ENCODE measurements around the gene SEPSECS.

Gene SEPSECS

GRCh38 chr4:25159837-25160713 lies at the start of gene SEPSECS:
Gene SEPSECS, minus strand, starts transcription at chr4:25160449. Its CDS starts 80 bp downstream, at chr4:25160369.
- DNase-seq (ENCODE audit: low read depth), result peak; percentile 90

DNA sequence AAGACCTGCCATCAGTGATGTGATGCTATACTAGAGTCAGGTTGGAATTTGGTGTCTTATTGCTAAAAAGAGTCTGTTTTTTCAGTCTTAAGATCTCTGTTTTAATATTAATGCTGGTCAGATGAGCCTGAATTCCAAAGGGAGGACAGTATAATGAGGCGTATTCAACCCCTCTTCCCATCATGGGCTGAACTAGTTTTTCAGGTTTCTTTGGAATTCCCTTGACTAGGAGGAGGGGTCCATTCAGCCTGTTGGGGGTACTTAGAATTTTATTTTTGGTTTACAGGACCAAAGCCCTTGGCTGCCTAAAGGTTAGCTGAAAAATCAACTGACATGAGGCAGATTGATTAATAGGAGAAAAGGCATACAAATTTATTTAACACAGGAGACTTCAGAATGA lies 49.5 kb upstream of the SEPSECS start:
- DNase-seq (ENCODE audit: low read depth), result no peak

DNA sequence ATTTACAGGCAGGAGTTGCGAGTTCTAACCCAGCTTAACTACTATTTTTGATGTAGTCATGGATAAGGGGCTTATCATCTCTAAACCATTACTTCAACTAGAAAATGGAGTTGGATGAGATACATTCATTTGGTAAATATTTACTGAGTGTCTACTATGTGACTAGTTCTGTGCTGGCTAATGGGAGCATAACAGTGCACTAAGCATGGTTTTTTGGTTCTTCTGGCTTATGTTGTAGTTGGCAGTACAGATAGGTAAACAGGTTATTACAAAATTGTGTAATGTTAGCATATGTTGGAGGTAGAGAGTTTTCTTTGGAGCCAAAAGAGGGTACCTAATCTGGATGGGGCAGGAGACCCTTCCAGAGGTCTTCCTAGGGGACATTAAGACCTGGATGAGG lies 47.7 kb upstream of the SEPSECS start:
- DNase-seq (ENCODE audit: low read depth), result no peak

DNA sequence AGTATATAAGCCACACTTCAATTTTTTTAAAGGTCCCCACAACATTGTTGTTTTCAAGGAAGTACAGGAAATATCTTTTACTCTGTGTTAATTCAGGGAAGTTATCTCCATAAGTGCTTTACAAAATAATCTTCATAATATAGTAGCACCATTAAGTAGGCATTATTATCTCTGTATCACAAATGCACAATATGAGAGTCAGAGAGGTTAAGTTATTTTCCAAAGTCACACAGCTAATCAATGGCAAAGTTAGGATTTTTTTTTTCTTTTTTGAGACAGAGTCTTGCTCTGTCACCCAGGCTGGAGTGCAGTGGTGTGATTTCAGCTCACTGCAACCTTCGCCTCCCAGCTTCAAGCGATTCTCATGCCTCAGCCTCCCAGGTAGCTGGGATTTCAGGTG lies 38.5 kb upstream of the SEPSECS start:
- DNase-seq (ENCODE audit: low read depth), result no peak

- DNase-seq (ENCODE audit: low read depth), result no peak
Observed at GRCh38 chr4:25190407-25190806, 30.2 kb upstream of the SEPSECS start.

- DNase-seq (ENCODE audit: low read depth), result no peak
Observed at GRCh38 chr4:25184056-25184455, 23.8 kb upstream of the SEPSECS start.

- no peak for DNase-seq (ENCODE audit: low read depth)
Observed at GRCh38 chr4:25182937-25183336, 22.7 kb upstream of the SEPSECS start.

DNA sequence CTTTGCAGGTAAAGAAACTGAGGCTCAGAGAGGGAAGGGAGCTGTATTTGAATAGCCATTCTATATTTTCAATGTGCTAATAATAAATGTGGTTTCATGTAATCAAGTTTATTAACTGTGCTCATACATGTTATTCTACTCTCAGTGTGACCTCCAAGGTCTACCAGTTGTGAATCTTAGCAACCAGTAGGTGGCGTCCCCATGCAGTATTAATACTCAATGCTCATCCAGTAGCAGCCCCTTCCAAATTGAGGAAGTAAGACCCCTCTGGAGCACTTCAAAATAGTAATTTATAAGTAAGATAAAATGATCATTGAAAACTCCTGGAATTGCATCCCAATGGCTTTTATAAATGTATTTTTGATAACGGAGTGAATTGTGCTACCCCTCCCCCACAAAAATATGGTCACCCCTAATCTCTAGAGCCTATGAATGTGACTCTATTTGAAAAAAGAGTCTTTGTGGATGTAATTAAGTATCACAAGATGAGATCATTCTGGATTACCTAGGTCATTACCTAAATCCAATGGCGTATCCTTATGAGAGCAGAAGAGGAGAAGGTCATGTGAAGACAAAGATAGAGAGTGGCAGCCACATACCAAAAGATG lies 20.4 kb upstream of the SEPSECS start:
- no peak for DNase-seq (ENCODE audit: low read depth)

GRCh38 chr4:25178838-25179261 lies 18.6 kb upstream of the SEPSECS start:
- DNase-seq (ENCODE audit: low read depth), result no peak

- DNase-seq (ENCODE audit: low read depth), result no peak
Observed at GRCh38 chr4:25177147-25177546, 16.9 kb upstream of the SEPSECS start.

- no peak for DNase-seq (ENCODE audit: low read depth)
Observed at GRCh38 chr4:25174674-25175073, 14.4 kb upstream of the SEPSECS start.

GRCh38 chr4:25172961-25173915 lies 13.0 kb upstream of the SEPSECS start:
- DNase-seq (ENCODE audit: low read depth), result no peak

DNA sequence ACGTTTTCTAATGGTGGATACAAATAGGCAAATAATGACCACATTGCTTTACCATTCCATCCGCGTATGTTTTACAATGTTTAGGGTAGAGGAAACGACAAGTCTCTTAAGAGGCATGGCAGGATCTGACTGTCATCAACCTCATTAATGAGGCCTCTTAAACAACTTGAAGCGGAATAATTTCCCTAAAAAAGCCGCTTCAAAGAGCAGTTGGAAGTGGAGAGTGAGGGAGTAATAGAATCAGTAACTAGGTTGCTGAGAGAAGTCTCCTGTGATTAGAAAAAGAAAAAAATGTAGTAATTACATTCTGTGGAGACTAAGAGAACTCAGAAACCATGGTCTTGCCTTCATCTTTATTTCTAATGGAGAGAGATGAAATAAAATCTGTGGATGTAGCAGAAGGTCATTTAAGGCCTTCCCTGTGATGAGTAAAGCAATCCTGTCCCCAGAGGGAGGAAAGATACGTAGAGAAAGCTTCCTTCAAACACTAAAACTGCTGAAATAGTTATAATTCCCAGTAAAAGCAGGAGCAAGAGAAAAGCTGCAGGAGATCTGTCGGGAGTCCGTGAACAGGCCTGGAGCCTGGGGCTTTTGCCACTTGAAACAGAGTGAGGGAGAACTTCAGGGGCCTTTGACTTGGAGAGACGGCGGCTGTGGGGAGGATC lies 11.1 kb upstream of the SEPSECS start:
- no peak for DNase-seq (ENCODE audit: low read depth)

DNA sequence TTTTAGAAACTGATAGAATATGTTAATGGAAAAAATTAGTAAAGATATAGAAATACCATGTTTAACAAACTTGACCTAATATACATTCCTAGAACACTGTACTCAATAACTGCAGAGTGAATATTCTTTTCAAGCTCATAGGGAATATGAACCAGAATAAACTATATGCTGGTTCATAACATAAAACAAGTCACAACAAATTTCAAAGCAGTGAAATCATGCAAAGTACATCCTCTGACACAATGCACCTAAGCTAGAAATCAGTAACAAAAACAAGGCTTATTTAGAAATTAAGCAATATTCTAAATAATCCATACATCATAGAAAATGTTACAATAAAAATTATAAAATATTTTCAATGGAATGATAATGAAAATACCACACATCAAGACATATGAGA lies 9.2 kb upstream of the SEPSECS start:
- DNase-seq (ENCODE audit: low read depth), result no peak

GRCh38 chr4:25165916-25166315 lies 5.7 kb upstream of the SEPSECS start:
- DNase-seq (ENCODE audit: low read depth), result no peak

- no peak for DNase-seq (ENCODE audit: low read depth)
Observed at GRCh38 chr4:25163196-25163595, 2.9 kb upstream of the SEPSECS start.

- no peak for DNase-seq (ENCODE audit: low read depth)
Observed at GRCh38 chr4:25162566-25162965, 2.3 kb upstream of the SEPSECS start.

- DNase-seq (ENCODE audit: low read depth), result no peak
Observed at GRCh38 chr4:25161593-25161950, 1.3 kb upstream of the SEPSECS start.

DNA sequence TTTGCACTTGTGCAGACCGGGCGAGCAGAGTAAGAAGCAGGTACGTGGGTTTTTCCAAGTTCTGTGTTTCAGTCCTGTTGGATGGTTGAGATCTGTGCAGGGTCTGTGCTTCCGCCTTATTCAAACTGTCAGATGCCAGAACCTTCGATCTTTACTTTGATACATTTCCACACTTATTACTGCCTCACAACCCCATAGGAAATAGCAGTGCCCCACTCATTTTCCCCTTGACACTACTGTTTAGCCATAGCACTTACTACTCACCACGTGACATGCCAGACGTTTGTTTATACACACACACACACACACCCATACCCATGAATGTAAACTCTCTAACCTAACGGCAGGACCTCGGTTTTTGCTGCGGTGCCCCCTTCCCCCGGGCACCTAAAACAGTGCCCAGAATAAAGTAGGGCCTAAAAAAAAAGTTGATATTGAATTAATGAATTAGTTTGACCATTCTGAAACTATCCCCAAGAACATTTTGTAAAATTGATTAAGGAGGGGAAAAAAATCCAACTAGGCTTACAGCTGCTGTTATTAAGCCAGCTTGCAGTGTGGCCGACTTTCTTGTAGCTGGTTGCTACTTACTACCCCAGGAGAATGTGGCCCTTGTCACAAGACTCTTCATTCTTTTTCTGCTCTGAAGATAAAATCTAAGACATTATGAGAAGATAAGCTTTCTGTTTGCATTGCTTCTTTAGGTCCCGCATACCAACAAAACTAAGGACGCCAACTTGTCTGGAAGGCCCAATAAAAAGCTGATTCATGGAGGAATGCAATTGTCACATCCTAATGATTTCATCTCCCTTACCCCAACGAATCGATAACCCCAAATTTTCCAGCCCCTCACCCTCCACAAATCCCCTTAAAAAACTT lies 704 bp upstream of the SEPSECS start:
- DNase-seq (ENCODE audit: low read depth), result no peak

DNA sequence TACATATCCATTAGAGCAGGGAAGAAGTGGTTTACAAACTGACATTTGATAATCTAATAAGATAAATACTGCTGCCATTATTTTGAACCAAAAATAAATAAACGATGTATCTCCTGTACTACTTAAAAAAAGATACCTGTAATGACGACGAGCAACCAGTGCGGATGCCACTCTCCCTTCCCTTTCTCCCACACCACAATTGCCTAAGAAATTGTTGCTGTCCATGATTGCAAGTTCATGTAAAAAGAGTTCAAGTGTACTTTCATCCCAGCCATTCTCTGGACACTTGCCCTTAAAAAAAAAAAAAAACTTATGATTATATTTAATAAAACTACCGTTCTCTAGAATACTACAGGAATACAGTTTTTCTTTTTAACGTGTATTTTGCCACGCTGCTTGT lies 1.4 kb downstream of the SEPSECS start:
- DNase-seq (ENCODE audit: low read depth), result no peak

DNA sequence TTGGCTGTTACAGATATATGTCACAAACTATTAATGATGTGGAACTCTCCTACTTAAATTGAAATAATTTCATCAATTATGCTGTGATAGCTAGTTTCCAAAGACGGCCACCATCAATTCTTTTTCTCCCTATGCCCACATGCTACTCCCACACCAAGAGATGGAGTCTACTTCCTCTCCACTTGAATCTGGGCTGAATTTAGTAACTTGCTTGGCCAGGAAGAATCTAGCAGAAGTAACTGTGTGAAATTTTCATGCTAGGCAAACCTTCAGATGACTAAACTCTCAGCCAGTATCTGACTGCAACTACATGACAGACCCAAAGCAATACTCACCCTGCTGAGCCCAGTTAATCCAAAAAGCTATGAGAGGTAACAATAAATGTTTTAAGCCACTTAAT lies 3.2 kb downstream of the SEPSECS start:
- no peak for DNase-seq (ENCODE audit: low read depth)

Measured in stimulated activated CD8-positive, alpha-beta memory T cell treated with anti-CD3 and anti-CD28 coated beads, Interleukin-12 subunit alpha, Interleukin-12 subunit beta, amount 100 ng/mL, for 1 hour (primary cell).